CD4-positive, alpha-beta T cell treated with Interleukin-6 at 100 ng/mL for 8 hours (primary cell): Measurements from ENCODE around the gene MAD1L1.
"Not testable (repeated sequence)": the region's sequence is repeated elsewhere in the genome, so short reads cannot be mapped to it uniquely, and the experiment has no call there.

Experiments
- DNase-seq: peaks from one replicate; pipeline ENCODE4 v3.0.0-alpha.2; 2020; ENCODE audit warnings: mixed read lengths, low spot score

The MAD1L1 gene

DNA sequence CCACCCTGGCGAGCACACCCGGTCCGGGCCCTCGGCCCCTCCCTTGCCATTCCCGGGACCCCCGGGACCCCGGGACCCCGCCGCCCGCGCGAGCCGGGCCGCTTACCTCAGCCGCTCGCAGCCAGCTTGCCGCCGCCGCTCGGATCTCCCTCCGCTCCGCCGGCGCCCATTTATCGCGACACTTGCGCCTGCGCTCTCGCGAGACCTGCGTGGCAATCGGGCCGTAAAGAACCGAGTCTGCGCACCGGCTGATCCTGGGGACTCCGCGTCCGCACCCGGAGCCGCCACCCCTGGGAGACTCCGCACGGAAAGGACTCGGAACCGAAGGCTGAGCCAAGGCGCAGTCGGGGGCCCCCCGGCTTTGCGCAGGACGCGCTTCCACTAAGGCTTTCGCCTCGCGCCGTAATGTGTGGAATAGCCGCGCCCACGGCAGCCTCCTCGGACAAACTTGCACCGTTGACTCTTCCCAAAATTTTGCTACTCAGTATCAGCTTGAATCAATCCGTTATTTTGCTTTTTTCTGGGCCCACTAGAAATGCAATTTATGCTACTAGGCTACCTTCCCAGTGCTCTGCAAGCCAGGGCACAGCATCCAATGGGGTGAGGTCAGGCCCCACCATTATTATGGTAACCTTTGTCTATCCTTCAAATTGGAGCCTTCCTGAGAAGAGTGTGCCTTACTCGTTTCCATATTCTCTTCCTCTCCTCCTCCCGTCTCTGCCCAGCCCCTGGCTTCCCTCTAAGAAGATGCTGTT, at the start of gene MAD1L1:
Gene MAD1L1, minus strand, starts transcription at position 180 of the 755 bp plus-strand sequence. CDS start 2,812 bp downstream, outside the sequence.
- DNase-seq: peak; percentile 82

DNA sequence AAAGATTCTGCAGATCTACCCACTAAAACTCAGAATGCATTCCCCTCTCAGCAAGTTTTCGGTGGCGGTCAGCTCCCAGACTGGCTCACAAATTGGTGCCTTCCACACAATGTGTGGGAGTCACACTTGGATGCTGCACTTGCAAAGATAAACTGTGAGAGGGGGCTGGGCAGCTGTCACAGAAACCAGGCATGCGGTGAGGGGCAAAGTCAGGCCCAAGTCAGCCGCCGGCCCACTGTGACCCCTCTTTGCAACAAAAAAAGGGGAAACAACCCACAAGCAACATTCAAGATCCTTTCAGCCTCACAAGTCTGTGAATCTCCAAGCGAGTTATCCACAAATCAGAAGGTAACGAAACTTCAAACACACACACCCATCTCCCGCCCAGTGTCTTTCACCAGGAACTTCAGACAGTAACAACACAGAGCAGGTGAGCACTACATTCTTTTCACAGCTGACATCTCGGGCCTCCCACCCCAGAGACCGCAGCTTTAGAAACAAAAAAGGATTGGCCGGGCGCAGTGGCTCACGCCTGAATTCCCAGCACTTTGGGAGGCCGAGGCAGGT, 49.5 kb upstream of the MAD1L1 start:
- no peak for DNase-seq

DNA sequence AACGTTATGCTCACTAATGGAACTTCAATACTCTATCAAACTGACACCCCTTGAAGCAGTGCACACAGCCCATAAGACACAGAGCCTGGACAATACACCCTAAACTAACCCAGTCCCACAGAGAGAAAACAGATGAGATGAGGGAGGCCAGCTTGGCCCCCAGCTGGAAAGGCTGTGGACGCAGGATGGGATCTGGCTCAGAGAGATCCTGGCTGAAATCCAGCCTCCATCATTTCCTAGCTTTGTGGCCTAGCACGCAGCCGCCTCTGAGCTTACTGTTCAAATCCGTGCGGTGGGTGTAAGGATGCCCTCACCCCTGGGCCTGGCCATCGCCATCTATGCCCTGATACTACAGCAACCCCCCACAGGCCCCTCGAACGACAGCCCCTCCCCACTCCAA, 48.8 kb upstream of the MAD1L1 start:
- DNase-seq: no peak

DNA sequence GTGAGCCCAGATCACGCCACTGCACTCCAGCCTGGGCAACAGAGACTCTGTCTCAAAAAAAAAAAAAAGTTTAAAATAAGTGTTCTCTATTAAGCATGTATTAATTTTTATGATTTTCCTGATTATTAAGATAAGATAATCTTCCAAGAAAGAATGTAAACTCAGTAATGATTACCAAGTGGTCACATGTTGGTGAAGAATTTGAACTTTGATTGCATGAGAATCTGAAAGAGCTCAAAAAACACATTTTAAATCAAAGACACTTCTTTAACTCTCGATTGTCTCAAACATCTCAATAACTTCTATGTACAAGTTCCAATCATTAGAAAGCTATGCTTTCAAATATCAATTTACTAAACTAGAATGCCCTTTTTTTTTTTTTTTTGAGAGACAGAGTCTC, 47.7 kb upstream of the MAD1L1 start:
- DNase-seq: no peak

DNA sequence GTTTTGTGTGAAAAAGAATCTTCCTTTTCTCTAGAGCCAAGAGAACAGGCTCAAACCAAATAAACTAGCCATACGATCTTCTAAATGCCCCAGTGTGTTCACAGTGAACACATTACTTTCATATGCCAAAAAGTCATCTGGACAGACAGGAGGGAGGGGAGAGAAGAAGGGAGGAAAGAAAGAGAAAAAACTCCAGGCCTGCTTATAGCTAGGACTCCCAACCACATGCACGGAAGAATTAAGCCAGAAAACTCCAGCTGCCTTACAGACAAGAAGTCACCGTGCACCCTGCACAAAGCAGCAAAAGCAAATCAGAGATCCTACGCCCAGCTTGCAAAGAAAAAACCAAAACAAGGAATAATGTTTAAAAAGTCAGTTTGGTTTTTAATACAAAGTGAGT, 47.2 kb upstream of the MAD1L1 start:
- no peak for DNase-seq

DNA sequence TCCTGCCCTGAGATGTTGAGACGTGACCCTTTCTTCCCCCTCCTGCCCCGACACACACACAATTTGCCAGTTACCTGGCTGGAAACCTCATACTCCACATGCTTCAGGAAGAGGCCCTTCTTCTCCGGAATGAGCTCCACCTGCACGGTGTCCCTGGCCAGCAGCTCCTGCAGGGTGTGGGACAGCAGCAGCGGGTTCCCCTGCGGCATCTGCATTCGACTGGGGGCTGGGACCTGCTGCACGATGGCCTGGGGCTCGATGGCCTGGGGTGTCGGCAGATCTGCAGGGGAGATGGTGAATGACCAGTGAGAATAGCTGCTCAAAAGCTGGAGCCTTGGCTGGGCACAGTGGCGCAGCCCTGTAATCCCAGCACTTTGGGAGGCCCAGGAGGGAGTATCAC, 45.3 kb upstream of the MAD1L1 start:
- no peak for DNase-seq

DNA sequence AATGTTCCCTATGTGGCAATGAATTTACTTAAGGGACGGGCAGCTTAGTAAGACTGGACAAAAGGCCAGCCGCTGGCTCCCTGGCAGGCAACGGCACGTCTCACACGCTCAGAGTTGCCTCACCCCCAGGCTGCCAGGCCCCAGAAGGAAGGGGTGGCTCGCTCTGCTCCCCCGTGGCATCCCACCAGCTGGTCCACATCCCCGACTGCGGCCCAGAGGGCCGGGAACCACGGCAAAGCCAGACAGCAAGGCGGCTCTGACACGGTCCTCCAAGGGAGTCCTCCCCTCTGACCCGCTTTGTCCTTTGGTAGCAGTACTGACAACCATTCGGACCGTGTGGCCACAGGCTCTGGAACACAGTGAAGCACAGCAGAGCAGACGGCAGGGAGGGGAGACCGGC, 43.4 kb upstream of the MAD1L1 start:
- DNase-seq: no peak

DNA sequence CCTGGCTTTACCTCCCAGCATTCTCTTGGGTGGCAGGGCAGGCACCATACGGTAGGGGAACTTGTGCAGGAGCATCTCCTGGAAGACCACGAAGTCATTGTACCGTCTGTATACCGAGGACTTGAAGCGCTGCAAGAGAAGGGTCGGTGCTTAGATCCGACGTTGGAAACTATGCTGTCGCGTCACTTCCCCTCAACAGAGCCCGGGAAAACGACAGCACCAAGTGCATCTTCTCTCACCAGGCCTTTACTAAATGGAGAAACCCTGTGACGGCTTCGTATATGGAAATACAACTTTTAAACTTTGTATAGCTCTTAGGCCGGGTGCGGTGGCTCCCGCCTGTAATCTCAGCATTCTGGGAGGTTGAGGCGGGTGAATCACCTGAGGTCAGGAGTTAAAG, 42.4 kb upstream of the MAD1L1 start:
- no peak for DNase-seq

DNA sequence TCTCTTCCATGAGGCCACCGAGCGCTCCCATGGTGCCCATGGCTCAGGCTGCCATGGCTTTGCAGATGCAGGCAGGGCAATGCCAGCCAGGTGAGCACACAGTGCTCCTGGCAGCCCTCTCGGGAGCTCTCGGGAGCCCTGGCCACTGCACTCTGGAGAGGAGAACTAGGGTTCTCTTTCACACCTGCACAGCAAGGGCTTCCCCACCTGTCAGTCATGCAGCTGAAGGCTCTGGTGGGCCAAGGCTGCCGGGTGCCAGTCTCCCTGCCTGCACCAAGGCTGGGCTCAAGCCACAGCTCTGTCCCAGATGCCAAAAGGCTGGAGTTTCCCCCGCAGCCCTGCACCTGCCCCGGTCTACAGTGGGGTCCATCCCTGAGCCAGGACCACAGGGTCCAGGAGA, 41.9 kb upstream of the MAD1L1 start:
- DNase-seq: no peak

- DNase-seq: no peak
These were observed 41.1 kb upstream of the MAD1L1 start for GRCh38 chr7:2273866-2274265.

GRCh38 chr7:2272031-2272430, 39.3 kb upstream of the MAD1L1 start:
- no peak for DNase-seq

GRCh38 chr7:2271273-2272026, 38.7 kb upstream of the MAD1L1 start:
- no peak for DNase-seq

GRCh38 chr7:2270495-2270894, 37.8 kb upstream of the MAD1L1 start:
- DNase-seq: no peak

GRCh38 chr7:2269991-2270460, 37.3 kb upstream of the MAD1L1 start:
- DNase-seq: no peak

- not testable (repeated sequence) for DNase-seq
These were observed 36.6 kb upstream of the MAD1L1 start for GRCh38 chr7:2269089-2269990.

DNA sequence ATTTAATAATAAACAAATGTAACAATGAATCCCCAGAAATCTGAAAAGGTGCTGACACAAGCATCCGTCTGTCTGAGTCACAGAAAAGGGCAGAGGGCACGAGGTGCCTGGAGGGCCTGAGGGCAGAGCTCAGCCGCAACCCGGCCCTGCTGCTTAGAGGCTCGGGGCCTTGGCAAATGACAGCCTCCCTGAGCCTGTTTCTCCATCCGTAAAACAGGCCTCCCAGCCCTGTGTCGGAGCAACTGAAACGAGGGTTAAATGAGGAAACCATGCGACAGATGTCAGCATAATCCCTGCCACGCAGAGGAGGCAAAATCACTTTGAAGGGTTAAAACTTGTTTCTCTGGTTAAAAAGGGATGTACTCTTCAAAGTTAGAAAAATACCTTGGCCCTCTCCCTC, 34.2 kb upstream of the MAD1L1 start:
- no peak for DNase-seq

GRCh38 chr7:2264158-2264557, 31.4 kb upstream of the MAD1L1 start:
- DNase-seq: no peak

- no peak for DNase-seq
These were observed 30.4 kb upstream of the MAD1L1 start for GRCh38 chr7:2263176-2263575.

DNA sequence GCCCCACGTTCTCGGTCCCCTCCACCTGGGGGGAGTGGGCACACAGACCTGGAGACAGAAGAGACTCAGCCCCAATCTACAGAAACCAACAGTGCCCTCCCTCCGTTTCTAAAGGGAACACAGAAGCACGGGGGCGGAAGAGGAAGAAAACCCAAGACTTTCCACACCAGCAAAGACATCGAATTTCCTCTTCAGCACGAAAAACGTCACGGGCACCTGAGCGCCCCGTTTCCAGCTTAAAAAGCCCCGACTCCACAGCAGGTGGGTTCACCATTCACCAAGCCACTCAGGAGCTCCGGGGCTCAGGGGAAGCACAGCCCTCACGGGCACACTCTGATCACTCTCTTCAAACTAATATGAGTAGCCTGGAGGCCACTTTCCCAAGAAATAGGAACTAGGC, 28.9 kb upstream of the MAD1L1 start:
- no peak for DNase-seq

GRCh38 chr7:2260820-2261219, 28.1 kb upstream of the MAD1L1 start:
- DNase-seq: no peak

DNA sequence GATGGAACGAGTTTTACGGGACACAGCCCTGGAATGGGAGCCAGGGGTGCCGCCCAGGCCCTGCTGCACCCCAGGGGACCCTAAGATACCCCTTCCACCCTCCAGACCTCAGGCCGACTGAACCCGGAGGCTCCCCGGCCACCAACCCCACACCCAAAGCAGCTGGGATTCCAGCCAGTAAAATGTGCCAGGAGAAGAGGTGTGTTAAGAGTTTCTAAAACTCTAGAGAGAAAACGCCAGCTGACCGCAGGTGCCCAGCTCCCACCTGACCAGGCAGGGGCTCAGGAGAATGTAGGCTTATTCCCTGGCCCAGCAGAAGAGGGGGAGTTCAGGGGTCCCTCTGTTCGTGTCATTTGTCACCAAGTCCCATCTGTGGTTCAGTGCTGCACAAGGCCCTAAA, 26.7 kb upstream of the MAD1L1 start:
- no peak for DNase-seq
